Measurements from ENCODE around the gene PEX1.
"Not testable (repeated sequence)": the region's sequence is repeated elsewhere in the genome, so short reads cannot be mapped to it uniquely, and the experiment has no call there.

PEX1 gene

GRCh38 chr7:92528188-92528957 is at the start of gene PEX1, which contains the start of gene RBM48:
PEX1 (minus strand) TSS chr7:92528520; CDS start chr7:92528435, 85 bp downstream.
RBM48 (plus strand) TSS chr7:92528795; CDS start chr7:92528814, 19 bp downstream.
- peak; percentile 100 for DNase-seq

DNA sequence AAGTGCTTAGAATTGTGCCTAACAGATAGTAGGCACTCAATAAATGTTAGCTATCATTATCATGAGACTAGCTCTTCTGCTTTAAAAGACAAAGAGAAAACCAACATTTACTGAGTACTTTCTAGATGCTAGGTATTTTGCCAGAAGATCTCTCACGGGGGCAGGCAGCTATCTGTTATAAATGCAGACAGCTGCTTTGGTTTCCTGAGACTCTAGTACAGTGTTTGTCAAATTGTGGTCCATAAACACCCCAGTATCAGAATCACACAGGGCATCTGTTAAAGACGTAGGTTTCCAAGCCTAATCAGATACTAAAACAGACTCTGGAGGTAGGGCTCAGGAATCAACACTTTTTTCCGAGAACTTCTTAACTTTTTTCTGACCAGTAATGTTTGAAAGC is 48.0 kb upstream of the PEX1 start:
- no peak for DNase-seq

DNA sequence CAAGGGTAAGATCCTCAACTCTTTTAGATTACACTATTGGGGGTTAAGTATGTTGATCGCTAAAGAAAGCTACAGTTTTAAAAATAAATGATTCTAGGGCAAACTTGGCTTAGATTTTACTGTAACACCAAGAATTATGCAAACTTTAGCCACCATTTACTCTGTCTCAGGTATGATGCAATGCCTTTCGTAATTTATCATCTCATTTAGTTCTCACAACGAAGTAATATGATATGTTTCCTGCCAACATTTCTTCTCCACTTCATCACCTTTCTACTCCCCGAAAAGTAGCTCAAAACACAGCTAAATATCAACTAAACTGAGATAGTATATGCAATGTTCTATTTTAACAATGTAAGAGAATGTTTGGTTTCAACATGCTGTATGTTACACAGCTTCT is 40.8 kb upstream of the PEX1 start:
- no peak for DNase-seq

DNA sequence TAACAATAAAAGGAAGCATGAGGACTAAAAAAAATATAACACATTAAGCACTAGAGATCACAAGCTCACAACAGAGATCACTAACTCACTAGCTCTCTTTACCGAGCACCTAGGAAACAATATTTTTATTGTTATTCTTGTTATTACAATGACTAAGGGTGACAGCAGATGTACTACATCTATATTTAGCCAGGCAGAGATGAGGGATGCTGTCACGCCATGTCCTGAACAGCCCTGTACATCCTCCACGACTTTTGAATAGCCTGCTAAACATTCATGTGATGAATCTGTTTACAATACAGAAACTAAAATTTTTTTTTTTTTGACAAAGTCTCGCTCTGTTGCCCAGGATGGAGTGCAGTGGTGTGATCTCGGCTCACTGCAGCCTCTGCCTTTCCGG is 39.1 kb upstream of the PEX1 start:
- DNase-seq = no peak

- DNase-seq = no peak
Observed at GRCh38 chr7:92563345-92563744, 35.0 kb upstream of the PEX1 start.

DNA sequence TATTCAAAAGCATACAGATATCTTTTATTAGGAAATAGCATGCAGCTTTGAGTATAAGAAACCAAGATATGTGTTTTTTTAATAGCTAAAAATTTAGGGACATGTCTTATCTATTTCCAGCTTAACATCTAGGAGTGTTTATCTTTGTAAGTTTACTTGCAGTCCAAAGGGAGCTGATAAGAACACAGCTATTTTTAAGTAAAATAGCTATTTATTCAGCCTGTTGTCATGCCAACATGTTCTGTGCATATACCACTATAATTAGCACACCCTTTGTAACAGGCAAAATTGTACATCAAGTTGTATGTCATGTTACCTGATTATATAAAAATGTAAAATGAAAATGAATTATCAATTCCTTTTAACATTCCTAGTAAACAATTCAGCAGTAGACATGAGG is 32.3 kb upstream of the PEX1 start:
- no peak for DNase-seq

DNA sequence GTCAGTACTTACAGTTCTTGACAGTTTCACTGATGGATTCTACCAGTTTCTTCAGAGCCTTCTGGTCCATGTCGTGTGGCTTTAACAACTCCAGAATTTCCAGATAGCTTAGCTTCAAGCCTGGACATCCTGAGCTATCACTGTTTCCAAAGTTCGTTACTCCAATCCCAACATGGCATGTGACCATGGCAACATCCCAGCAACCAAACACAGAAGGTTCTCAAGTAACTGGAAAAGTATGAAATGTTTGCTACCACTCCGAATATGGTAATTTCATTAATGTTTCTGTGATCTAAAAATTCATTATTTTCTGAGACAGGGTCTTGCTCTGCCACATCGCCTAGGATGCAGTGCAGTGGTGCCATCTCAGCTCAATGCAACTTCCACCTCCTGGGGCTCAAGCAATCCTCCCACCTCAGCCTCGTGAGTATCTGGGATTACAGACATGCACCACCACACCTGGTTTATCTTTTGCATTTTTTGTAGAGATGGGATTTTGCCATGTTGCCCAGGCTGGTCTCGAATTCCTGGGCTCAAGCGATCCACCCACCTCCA is 29.6 kb upstream of the PEX1 start:
- no peak for DNase-seq

DNA sequence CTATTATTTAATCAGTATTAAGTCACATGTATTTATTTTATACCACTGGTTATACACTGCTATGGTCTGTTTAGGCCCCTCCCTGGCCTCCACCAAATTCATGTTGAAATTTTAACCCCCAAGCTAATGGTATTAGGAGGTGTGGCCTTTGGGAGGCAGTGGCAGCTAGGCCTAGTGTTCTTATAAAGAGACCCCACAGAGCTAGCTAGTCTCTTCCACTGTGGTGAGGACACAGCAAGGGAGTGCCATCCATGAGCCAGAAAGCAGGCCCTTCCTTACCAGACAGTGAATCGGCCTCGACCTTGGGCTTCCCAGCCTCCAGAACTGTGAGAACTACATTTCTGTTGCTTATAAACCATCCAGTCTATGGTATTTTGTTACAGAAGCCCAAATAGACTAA is 28.9 kb upstream of the PEX1 start:
- DNase-seq = no peak

GRCh38 chr7:92550194-92550593 is 21.9 kb upstream of the PEX1 start:
- no peak for DNase-seq

- DNase-seq = no peak
Observed at GRCh38 chr7:92547579-92547978, 19.3 kb upstream of the PEX1 start.

GRCh38 chr7:92546856-92547497 is 18.7 kb upstream of the PEX1 start:
- no peak for DNase-seq

- DNase-seq = not testable (repeated sequence)
Observed at GRCh38 chr7:92545116-92545515, 16.8 kb upstream of the PEX1 start.

DNA sequence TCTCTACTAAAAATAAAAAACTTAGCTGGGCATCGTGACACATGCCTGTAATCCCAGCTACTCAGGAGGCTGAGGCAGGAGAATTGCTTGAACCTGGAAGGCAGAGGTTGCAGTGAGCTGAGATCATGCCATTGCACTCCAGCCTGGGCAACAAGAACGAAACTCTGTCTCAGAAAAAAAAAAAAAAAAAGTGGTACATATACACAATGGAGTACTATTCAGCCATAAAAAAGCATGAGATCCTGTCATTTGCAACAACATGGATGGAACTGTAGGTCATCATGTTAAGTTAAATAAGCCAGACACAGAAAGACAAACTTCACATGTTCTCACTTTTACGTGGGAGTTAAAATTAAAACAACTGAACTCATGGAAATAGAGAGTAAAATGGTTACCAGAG is 15.2 kb upstream of the PEX1 start:
- not testable (repeated sequence) for DNase-seq

DNA sequence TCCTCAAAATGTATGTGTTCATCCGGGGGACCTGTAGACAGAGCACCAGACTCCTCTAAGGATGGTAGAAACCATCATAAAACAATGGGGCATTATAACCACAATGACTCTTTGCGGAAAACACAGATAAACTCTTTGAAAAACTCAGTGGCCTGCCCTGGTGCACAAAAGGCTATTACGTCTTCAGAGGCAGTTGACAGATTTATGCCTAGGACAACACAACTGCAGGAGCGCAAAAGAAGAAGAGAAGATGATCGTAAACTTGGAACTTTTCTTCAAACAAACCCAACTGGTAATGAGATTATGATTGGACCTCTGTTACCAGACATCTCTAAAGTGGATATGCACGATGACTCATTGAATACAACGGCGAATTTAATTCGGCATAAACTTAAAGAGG is 6.3 kb upstream of the PEX1 start:
- no peak for DNase-seq

DNA sequence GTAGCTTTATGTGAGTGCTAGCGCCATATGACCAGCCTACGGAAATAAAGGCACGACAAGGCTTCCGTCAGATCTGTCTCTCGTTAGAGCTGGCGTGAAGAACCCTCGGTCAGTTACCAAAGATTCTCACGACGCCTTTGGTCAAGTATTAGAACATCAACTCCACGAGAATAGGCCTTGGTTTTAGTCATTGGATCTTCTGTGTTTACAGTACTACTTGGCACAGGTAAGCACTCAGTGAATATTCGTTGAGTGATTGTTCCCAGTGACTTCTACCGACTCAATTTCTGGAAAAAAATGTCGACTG is 591 bp upstream of the PEX1 start:
- DNase-seq = no peak

- peak; percentile 87 for DNase-seq
Observed at GRCh38 chr7:92527300-92528187, 776 bp downstream of the PEX1 start.

GRCh38 chr7:92523110-92523509 is 5.2 kb downstream of the PEX1 start:
- DNase-seq = no peak

DNA sequence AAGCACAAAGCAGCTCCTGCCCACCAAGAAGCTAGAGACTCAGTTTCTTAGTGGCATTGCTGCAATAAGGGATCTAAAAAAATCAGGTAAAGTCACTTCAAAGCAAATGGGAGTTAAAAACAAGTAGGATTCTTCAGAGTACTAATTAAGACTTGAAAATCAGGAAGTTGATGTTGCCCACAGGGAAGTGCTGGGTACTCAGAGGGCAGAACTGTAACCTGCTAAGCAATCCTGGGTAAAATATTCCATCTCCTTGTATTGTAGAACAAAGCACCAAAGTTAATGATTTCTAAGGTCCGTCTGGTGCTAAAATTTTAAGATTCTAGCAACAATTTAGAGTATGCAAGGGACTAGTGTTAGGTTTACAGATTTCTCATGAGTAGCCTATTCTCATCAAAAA is 8.3 kb downstream of the PEX1 start:
- DNase-seq = no peak

- DNase-seq = no peak
Observed at GRCh38 chr7:92517631-92518030, 10.7 kb downstream of the PEX1 start.

DNA sequence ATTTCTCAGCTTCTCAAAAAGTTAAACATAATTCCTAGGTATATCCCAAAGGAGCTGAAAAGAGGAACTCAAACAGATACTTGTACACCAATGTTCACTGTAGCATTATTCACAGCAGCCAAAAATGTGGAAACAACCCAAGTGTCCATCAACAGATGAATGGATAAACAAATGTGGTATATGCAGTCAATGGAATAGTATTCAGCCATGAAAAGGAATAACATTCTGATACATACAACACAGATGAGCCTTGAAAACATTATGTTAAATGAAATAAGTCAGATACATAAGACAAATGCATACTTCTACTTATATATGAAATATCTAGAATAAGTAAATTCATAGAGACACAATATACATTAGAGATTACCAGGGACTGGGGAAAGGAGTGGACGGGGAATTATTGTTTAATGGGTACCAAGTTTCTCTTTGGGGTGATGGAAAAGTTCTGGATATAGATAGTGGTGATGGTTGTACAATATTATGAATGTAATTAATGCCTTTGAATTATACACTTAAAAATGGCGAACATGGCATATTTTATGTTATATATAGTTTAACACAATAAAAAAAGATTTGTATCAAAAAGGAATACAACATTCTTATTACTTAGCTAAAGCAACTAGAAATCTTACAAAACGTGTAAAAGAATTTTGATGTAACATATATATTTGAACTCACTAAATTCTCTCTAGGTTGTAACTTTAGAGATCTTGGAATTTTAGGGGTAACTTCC is 15.0 kb downstream of the PEX1 start:
- no peak for DNase-seq

DNA sequence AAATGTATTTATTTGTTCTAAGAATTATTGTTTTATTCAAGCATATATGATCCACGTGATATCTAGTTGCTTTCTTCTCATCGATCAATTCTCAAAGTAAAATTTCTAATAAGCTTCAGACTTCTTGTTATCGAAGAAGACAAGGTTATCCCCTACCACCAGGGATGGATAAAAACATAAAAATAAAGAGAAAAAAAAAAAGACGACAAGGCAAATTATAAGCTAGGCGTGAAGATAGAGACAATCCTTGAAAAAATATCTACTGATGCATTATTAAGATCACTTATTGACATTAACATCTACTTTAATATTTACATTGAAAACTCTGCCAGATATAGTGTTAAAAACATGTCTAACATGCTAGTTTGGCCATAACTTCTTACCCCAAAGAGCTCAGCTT is 19.4 kb downstream of the PEX1 start:
- DNase-seq = no peak

DNA sequence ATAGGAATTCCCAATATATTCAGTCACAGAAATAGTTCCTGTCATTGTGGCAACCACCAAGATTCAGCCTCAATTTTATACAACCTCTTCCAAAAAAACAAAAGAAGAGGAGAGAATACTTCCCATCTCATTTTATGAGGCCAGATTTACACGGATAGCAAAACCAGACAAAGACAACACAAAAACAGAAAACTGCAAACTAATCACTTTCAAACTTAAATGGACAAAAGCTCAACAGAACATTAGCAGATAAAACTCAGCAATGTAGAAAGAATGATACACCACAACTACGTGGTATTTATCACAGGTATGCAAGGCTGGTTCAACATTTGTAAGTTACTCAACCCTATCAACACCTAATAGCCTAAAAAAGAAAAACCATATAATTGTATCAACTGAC is 22.0 kb downstream of the PEX1 start:
- DNase-seq = no peak

DNA sequence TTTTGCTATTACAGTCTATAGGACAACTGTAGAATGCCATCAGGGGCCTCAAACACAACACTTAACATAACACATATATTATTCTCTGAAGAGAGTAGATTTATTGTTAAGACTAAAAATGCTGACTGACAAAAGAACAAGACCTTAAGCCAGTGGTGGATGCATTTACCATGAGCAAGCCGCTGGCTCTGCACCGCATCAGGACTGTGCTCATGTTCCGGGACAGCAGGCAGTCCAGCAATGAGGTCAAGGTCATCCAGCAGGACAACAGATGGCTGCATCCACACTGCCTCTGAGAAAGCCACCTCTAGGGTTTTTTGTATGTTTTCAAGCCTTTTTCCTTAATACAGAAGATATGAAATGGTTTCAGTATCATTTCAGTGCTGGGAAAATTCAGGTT is 23.8 kb downstream of the PEX1 start:
- no peak for DNase-seq

Measured in DMS53 (cell line).